ENCODE data around the gene PUS3. TPM values are rescaled to one million over a fixed set of nuclear protein-coding genes. Genes with fewer than 3 reads are reported as not detected.
"Not testable (repeated sequence)": the region's sequence is repeated elsewhere in the genome, so short reads cannot be mapped to it uniquely, and the experiment has no call there.

The PUS3 gene
- total RNA-seq, 4 donors from 2014 or later: 3.3 to 6.6 (median 5.2) TPM

- Histone ChIP-seq H3K9me3 (no peaks in the 10 kb centered on the region), H3K36me3 (no peaks in the 10 kb centered on the region), H3K27me3 (peaks cover 0 to 11% of the 10 kb centered on the region in 2 donors), H3K4me1 (no peaks in the 10 kb centered on the region), H3K4me3 (no peak overlapping the region), H3K27ac (no peak overlapping the region)
- DNase-seq (ENCODE audit: low spot score in 2 of 2): no peak
- WGBS, 2 donors: 79 to 90% methylated on average over 12 of the region's 12 CpGs
- TF ChIP-seq EP300 (IDR thresholded peaks at IDR 0.05) (no peak), CTCF (IDR thresholded peaks at IDR 0.05) (no peak), POLR2A (IDR thresholded peaks at IDR 0.05) (no peak)
These were observed 13.8 kb upstream of the PUS3 start for GRCh38 chr11:125916683-125917347.

GRCh38 chr11:125914601-125915000 lies 11.6 kb upstream of the PUS3 start:
- H3K36me3 ChIP-seq; H3K4me3 ChIP-seq; H3K9me3 ChIP-seq; DNase-seq (ENCODE audit: low spot score in 2 of 2); H3K4me1 ChIP-seq; H3K27ac ChIP-seq: not testable (repeated sequence)
- WGBS, 2 donors: 86 to 87% methylated on average over 3 of the region's 3 CpGs
- H3K27me3 ChIP-seq: peaks cover 0 to 11% of the 10 kb centered on the region in 2 donors

GRCh38 chr11:125910226-125910849 lies 7.3 kb upstream of the PUS3 start:
- no peak for DNase-seq (ENCODE audit: low spot score in 2 of 2)
- peak overlapping the region in 1 of 4 donors; percentile 1 for H3K4me3 ChIP-seq
- no peaks in the 10 kb centered on the region for H3K9me3 ChIP-seq
- H3K27me3 ChIP-seq: peaks cover 0 to 10% of the 10 kb centered on the region in 2 donors
- no peaks in the 10 kb centered on the region for H3K36me3 ChIP-seq
- no peak for TF ChIP-seq POLR2A (IDR thresholded peaks at IDR 0.05)
- no peak for TF ChIP-seq CTCF (IDR thresholded peaks at IDR 0.05)
- TF ChIP-seq EP300 (IDR thresholded peaks at IDR 0.05): no peak
- peak overlapping the region in 2 of 4 donors; percentile 17 to 50 for H3K27ac ChIP-seq
- peaks cover 0 to 5% (median 0%) of the 10 kb centered on the region in 4 donors for H3K4me1 ChIP-seq
- WGBS, 2 donors: 30 to 38% methylated on average over 8 of the region's 8 CpGs

GRCh38 chr11:125904678-125905077 lies 1.7 kb upstream of the PUS3 start:
- H3K4me1 ChIP-seq: peaks cover 0 to 34% (median 14%) of the 10 kb centered on the region in 4 donors
- TF ChIP-seq EP300 (IDR thresholded peaks at IDR 0.05) (no peak), CTCF (IDR thresholded peaks at IDR 0.05) (no peak), POLR2A (IDR thresholded peaks at IDR 0.05) (no peak)
- H3K4me3 ChIP-seq: peak overlapping the region in 2 of 4 donors; percentile 59 to 71
- H3K9me3 ChIP-seq: no peaks in the 10 kb centered on the region
- H3K27me3 ChIP-seq: peaks cover 0 to 28% of the 10 kb centered on the region in 2 donors
- 43 to 45% methylated on average over 10 to 11 of the region's 11 CpGs for WGBS, 2 donors
- no peak for DNase-seq (ENCODE audit: low spot score in 2 of 2)
- peaks cover 0 to 9% (median 0%) of the 10 kb centered on the region in 3 donors for H3K36me3 ChIP-seq
- H3K27ac ChIP-seq: no peak overlapping the region

- DNase-seq (ENCODE audit: low spot score in 2 of 2): no peak
- H3K27me3 ChIP-seq: peaks cover 0 to 28% of the 10 kb centered on the region in 2 donors
- WGBS, 2 donors: 1 to 2% methylated on average over 38 to 63 of the region's 81 CpGs
- peak within 1 kb of the TSS; percentile 55 to 71 (median 58) for H3K4me3 ChIP-seq
- peaks cover 0 to 34% (median 14%) of the 10 kb centered on the region in 4 donors for H3K4me1 ChIP-seq
- peaks cover 0 to 16% (median 0%) of the 10 kb centered on the region in 3 donors for H3K36me3 ChIP-seq
- no peak within 1 kb of the TSS for H3K27ac ChIP-seq
- no peaks in the 10 kb centered on the region for H3K9me3 ChIP-seq
- no peak for TF ChIP-seq EP300 (IDR thresholded peaks at IDR 0.05)
- no peak for TF ChIP-seq CTCF (IDR thresholded peaks at IDR 0.05)
- no peak for TF ChIP-seq POLR2A (IDR thresholded peaks at IDR 0.05)
These were observed 979 bp upstream of the PUS3 start, which contains the start of gene DDX25 for GRCh38 chr11:125903711-125904659. Gene DDX25 (plus strand): TSS chr11:125904508. CDS start chr11:125904518, 10 bp downstream.
